Esophagus squamous epithelium (tissue), 4 donors: ENCODE measurements around the gene SLC16A11.

Source experiments
- CTCF ChIP-seq, 6 experiments: fragments of 450-650 bp in 4 of 6; fragments of 200-600 bp in 2 of 6; sonication (generic) in 2 of 6; IDR thresholded peaks; one replicate each; pipeline ENCODE4 v1.5.1; 2016 to 2019; ENCODE audit warnings: antibody characterized with exemption in 6 of 6, mild to moderate bottlenecking in 4 of 6, moderate library complexity in 4 of 6
- POLR2A ChIP-seq, 4 donors: fragments of 450-650 bp; IDR thresholded peaks; one replicate each; pipeline ENCODE4 v1.6.1; 2017; ENCODE audit warnings: antibody characterized with exemption in 4 of 4, mild to moderate bottlenecking in 4 of 4, moderate library complexity in 3 of 4

DNA sequence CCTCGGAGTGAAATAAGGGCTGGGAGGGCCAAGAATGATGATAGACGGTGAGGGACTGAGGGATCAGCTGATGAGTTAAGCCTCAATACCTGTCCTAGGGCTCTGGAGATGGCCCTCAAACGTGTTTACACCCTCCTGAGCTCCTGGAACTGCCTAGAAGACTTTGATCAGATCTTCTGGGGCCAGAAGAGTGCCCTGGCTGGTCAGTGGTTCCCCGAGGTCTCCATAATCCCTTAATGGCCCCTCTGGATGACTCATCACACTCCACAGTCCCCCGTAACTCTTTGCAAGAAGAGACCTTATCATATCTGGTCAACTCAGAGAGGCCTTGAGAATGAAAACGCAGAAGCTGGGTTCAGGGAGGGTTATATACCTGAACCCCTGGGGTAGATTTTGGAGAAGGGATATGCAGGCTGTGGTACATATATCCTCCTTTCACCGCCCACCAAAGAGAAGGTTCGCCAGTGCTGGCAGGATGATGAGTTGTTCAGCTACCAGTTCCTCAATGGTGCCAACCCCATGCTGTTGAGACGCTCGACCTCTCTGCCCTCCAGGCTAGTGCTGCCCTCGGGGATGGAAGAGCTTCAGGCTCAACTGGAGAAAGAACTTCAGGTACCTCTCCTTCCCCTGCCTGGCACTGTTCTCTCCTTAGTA lies 44.9 kb downstream of the SLC16A11 start:
- TF ChIP-seq CTCF (IDR thresholded peaks at IDR 0.05) (no peak), POLR2A (IDR thresholded peaks at IDR 0.05) (no peak)
